ENCODE measurements around the gene COL4A5. TPM values are rescaled to one million over a fixed set of nuclear protein-coding genes. Genes with fewer than 3 reads are reported as not detected.

The COL4A5 gene
- total RNA-seq, 1 experiment from 2014 or later, result 8.3 TPM

DNA sequence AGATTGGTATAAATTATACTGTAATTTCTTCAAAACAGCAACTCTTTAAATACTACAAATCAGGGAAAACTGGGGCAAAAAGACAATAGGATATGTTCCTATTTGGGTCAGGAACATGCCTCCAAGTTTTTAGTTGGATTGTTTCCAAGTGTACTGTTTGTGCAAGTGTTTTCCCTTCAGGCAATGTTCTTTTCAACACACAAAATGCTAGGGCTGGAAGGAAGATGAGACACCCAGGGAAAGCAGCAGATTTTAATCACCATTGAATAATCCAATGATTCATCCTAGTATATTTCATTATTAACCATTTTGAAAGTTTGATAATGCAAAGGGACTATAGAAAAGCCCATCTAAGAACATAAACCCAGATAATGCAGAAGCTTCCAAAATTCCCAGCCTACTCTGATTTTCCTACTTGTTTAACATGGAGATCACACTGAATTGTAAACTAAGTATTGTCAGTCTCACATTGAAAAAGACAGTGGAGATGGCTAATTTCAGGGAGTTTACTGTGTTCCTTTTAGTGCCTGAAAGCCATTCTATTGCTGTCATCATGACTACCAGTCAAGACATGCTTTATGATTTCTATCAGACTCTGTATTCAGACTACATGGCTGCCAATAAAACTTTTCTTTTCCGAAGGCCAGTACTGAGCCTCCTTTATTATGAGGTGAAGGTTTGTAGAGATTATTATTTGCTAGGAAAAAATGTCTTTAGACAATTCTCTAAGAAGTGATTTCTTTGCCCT, 40.0 kb upstream of the COL4A5 start:
- Histone ChIP-seq H3K9me3 (ENCODE audit: control insufficient read depth, insufficient read depth, low read depth, low read length) (no peaks in the 10 kb centered on the region), H3K4me3 (ENCODE audit: low read depth in 2 of 2, low read length in 2 of 2) (no peak overlapping the region), H3K27me3 (ENCODE audit: control insufficient read depth, insufficient read depth, low read length) (no peaks in the 10 kb centered on the region), H3K27ac (ENCODE audit: low read length) (no peak overlapping the region), H3K36me3 (ENCODE audit: control insufficient read depth, insufficient read depth, low read length) (no peaks in the 10 kb centered on the region), H3K4me1 (ENCODE audit: control insufficient read depth, insufficient read depth, low read length) (no peaks in the 10 kb centered on the region)
- ChIA-PET POLR2A (no interaction called here), CTCF (no interaction called here)
- ATAC-seq (no peak), DNase-seq (ENCODE audit: low read depth, low spot score) (no peak)
- in situ Hi-C loops (cut with HindIII; ENCODE audit: low pct_unique_long_range_greater_than_20kb, low sequenced_read_pairs), result no loop called here
- BruUV-seq (replicated peaks), result no TSS peak
- intact Hi-C loops (cut with micrococcal nuclease; ENCODE audit: unreplicated experiment), result no loop called here
- TF ChIP-seq POLR2AphosphoS5 (IDR thresholded peaks at IDR 0.05; ENCODE audit: low read depth, low read length), result no peak
- TF ChIP-seq, protein P1, sequence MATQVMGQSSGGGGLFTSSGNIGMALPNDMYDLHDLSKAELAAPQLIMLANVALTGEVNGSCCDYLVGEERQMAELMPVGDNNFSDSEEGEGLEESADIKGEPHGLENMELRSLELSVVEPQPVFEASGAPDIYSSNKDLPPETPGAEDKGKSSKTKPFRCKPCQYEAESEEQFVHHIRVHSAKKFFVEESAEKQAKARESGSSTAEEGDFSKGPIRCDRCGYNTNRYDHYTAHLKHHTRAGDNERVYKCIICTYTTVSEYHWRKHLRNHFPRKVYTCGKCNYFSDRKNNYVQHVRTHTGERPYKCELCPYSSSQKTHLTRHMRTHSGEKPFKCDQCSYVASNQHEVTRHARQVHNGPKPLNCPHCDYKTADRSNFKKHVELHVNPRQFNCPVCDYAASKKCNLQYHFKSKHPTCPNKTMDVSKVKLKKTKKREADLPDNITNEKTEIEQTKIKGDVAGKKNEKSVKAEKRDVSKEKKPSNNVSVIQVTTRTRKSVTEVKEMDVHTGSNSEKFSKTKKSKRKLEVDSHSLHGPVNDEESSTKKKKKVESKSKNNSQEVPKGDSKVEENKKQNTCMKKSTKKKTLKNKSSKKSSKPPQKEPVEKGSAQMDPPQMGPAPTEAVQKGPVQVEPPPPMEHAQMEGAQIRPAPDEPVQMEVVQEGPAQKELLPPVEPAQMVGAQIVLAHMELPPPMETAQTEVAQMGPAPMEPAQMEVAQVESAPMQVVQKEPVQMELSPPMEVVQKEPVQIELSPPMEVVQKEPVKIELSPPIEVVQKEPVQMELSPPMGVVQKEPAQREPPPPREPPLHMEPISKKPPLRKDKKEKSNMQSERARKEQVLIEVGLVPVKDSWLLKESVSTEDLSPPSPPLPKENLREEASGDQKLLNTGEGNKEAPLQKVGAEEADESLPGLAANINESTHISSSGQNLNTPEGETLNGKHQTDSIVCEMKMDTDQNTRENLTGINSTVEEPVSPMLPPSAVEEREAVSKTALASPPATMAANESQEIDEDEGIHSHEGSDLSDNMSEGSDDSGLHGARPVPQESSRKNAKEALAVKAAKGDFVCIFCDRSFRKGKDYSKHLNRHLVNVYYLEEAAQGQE (IDR thresholded peaks at IDR 0.05; ENCODE audit: insufficient read depth in 1 of 2, low read depth in 2 of 2, low read length in 1 of 2), result no peak
- no peak for TF ChIP-seq TCF7L2 (IDR thresholded peaks at IDR 0.05; ENCODE audit: low read depth, low read length)
- no peak for TF ChIP-seq CTCF (IDR thresholded peaks at IDR 0.05)

GRCh38 chrX:108412783-108413182, 26.9 kb upstream of the COL4A5 start:
- no peaks in the 10 kb centered on the region for H3K9me3 ChIP-seq (ENCODE audit: control insufficient read depth, insufficient read depth, low read depth, low read length)
- H3K4me3 ChIP-seq (ENCODE audit: low read depth in 2 of 2, low read length in 2 of 2), result no peak overlapping the region
- BruUV-seq (replicated peaks), result no TSS peak
- no peaks in the 10 kb centered on the region for H3K27me3 ChIP-seq (ENCODE audit: control insufficient read depth, insufficient read depth, low read length)
- no peaks in the 10 kb centered on the region for H3K36me3 ChIP-seq (ENCODE audit: control insufficient read depth, insufficient read depth, low read length)
- ChIA-PET CTCF (no interaction called here), POLR2A (no interaction called here)
- ATAC-seq (no peak), DNase-seq (ENCODE audit: low read depth, low spot score) (no peak)
- no peaks in the 10 kb centered on the region for H3K4me1 ChIP-seq (ENCODE audit: control insufficient read depth, insufficient read depth, low read length)
- in situ Hi-C loops (cut with HindIII; ENCODE audit: low pct_unique_long_range_greater_than_20kb, low sequenced_read_pairs) (no loop called here), intact Hi-C loops (cut with micrococcal nuclease; ENCODE audit: unreplicated experiment) (loop anchor here (10.0 kb wide), 1 partner anchor 458 kb away; no protein-coding TSS in a partner anchor)
- H3K27ac ChIP-seq (ENCODE audit: low read length), result no peak overlapping the region
- TF ChIP-seq SIN3A (IDR thresholded peaks at IDR 0.05; ENCODE audit: borderline replicate concordance, insufficient read depth, low read depth, low read length) (no peak), TCF7L2 (IDR thresholded peaks at IDR 0.05; ENCODE audit: low read depth, low read length) (no peak), POLR2AphosphoS5 (IDR thresholded peaks at IDR 0.05; ENCODE audit: low read depth, low read length) (no peak)
- TF ChIP-seq, protein P1 (IDR thresholded peaks at IDR 0.05; ENCODE audit: insufficient read depth in 1 of 2, low read depth in 2 of 2, low read length in 1 of 2), result no peak
